HG02763 (cell line): ENCODE results near the gene OR5K4.
"Not testable (repeated sequence)": the region's sequence is repeated elsewhere in the genome, so short reads cannot be mapped to it uniquely, and the experiment has no call there.

Experiments
- ATAC-seq: cut with Tn5 transposase; IDR thresholded peaks from one replicate; pipeline ENCODE4 v1.9.1; 2021; ENCODE audit warnings: mild to moderate bottlenecking, moderate library complexity; ENCODE audit not compliant: unreplicated experiment

OR5K4 gene

GRCh38 chr3:98367464-98368246 is 14.0 kb downstream of the OR5K4 start:
- no peak for ATAC-seq

GRCh38 chr3:98371186-98371585 is 17.5 kb downstream of the OR5K4 start:
- ATAC-seq, result no peak

- no peak for ATAC-seq
Measured at GRCh38 chr3:98371853-98372252, 18.2 kb downstream of the OR5K4 start.

GRCh38 chr3:98372445-98372844 is 18.8 kb downstream of the OR5K4 start:
- no peak for ATAC-seq

- no peak for ATAC-seq
Measured at GRCh38 chr3:98376631-98377030, 23.0 kb downstream of the OR5K4 start.

GRCh38 chr3:98388147-98388546 is 34.5 kb downstream of the OR5K4 start:
- ATAC-seq, result no peak

GRCh38 chr3:98390366-98390765 is 36.7 kb downstream of the OR5K4 start, which contains the start of gene OR5K3:
Gene OR5K3, plus strand, starts transcription at chr3:98390666. Its CDS starts 0 bp downstream, at chr3:98390666.
- ATAC-seq, result no peak

- no peak for ATAC-seq
Measured at GRCh38 chr3:98395101-98395500, 41.4 kb downstream of the OR5K4 start.

- ATAC-seq, result not testable (repeated sequence)
Measured at GRCh38 chr3:98396482-98396881, 42.8 kb downstream of the OR5K4 start.

GRCh38 chr3:98398513-98398912 is 44.9 kb downstream of the OR5K4 start:
- ATAC-seq, result no peak

- ATAC-seq, result no peak
Measured at GRCh38 chr3:98402507-98402906, 48.9 kb downstream of the OR5K4 start.

- no peak for ATAC-seq
Measured at GRCh38 chr3:98404010-98404409, 50.4 kb downstream of the OR5K4 start.
